Fibroblast of skin of right biceps (primary cell): Measurements from ENCODE around the gene RGS9BP.
"Not testable (repeated sequence)": the region's sequence is repeated elsewhere in the genome, so short reads cannot be mapped to it uniquely, and the experiment has no call there.

Experiments used
- DNase-seq: peaks from one replicate; pipeline ENCODE4 v3.0.0-alpha.2; 2013

Gene RGS9BP

GRCh38 chr19:32672841-32673240, 2.8 kb upstream of the RGS9BP start:
- no peak for DNase-seq

- no peak for DNase-seq
Measured at GRCh38 chr19:32673573-32673972, 2.1 kb upstream of the RGS9BP start.

DNA sequence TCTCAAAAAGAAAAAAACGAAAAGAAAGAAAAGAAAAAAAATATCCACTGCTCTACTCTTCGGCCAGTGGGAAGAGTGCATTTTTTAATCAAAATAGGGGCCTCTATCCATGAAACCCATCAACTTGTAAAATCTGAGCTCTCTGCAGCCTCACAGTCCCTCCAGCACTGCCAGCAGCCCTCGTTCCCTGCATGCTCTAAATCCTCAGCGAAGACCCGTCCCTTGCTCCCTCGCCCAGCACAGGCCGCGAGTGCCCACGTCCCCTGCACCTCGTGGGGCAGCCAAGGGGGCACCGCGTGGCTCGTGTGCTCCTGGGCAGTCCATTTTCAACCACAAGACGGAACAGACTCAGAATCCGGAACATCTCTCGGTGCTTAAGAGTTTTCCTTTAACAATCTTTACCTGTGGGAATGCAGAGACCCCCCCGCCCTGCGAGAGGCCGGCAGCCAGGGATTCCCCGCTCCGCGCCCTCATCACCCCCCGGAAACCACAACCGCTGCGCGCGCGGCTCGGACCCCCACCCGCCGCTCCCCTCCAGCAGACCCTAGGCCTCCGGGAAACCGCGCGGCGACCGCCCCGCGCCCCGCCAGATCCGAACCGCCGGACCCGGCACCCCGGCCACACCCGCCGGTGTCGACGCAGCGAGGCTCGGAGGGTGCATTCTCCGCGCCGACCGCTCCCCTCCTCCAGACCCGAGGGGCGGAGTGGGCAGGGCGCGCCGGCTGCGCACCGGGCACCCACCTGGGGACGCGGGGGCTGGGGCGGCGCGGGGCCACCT, 1.3 kb upstream of the RGS9BP start:
- no peak for DNase-seq

GRCh38 chr19:32674931-32675719, 523 bp upstream of the RGS9BP start, which contains the start of gene ANKRD27:
Gene ANKRD27, minus strand, starts transcription at chr19:32675180. Its CDS starts 16,165 bp downstream, at chr19:32659015.
- DNase-seq = peak; percentile 97

DNA sequence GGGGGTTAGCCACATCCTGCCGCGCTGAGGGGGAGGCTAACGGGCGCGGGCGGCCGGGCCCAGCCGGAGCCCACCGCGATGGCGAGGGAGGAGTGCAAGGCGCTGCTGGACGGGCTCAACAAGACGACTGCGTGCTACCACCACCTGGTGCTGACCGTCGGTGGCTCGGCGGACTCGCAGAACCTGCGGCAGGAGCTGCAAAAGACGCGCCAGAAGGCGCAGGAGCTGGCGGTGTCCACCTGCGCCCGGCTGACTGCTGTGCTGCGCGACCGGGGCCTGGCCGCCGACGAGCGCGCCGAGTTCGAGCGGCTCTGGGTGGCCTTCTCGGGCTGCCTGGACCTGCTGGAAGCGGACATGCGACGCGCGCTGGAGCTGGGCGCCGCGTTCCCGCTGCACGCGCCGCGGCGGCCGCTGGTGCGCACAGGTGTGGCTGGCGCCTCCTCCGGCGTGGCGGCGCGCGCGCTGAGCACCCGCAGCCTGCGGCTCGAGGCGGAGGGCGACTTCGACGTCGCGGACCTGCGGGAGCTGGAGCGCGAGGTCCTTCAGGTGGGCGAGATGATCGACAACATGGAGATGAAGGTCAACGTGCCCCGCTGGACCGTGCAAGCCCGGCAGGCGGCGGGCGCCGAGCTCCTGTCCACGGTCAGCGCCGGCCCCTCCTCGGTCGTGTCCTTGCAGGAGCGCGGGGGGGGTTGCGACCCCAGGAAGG, 692 bp downstream of the RGS9BP start:
- DNase-seq = no peak

GRCh38 chr19:32676895-32677359, 1.3 kb downstream of the RGS9BP start:
- no peak for DNase-seq

GRCh38 chr19:32677657-32678056, 2.0 kb downstream of the RGS9BP start:
- no peak for DNase-seq

GRCh38 chr19:32680986-32681385, 5.3 kb downstream of the RGS9BP start:
- no peak for DNase-seq

GRCh38 chr19:32682317-32682716, 6.7 kb downstream of the RGS9BP start:
- DNase-seq = no peak

DNA sequence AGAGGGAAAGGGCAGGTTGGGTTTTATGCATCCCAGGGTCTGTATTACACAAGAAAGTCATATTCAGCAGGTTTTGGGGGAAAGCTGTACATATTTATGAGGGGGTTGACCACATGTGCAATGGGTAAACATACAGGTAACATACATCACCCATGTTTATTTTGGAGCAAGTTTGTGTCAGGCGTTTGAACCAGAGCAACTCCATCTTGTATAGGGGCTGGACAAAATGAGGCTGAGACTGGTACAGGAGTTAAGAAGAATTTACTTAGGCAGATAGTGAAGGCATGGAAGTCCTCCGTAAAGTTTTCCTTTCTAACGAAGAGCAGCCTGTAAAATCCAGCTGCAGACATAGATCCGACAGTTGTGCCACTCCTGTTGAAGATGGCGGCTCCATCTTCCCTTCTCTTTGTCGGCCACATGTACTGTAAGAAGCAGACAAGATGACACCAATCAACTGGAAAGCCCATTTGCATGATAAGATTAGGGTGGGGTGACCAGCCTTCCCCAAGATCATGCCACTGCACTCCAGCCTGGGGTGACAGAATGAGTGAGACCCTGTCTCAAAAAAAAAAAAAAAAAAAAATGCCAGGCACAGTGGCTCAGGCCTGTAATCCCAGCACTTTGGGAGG, 11.3 kb downstream of the RGS9BP start:
- DNase-seq = no peak

DNA sequence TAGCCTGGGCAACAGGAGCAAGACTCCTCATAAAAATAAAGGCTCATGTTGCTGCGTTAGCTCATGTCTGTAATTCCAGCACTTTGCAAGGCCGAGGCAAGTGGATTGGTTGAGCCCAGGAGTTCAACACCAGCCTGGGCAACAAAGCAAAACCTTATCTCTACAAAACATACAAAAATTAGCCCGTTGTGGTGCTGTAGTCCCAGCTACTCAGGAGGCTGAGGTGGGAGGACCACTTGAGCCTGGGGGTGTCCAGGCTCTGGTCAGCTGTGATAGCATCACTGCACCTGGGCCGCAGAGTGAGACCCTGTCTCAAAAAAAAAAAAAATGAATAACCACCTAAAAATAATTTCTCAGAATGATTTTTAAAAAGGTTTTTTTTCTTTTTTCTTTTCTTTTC, 12.0 kb downstream of the RGS9BP start:
- DNase-seq = no peak

- no peak for DNase-seq
Measured at GRCh38 chr19:32688311-32688710, 12.7 kb downstream of the RGS9BP start.

DNA sequence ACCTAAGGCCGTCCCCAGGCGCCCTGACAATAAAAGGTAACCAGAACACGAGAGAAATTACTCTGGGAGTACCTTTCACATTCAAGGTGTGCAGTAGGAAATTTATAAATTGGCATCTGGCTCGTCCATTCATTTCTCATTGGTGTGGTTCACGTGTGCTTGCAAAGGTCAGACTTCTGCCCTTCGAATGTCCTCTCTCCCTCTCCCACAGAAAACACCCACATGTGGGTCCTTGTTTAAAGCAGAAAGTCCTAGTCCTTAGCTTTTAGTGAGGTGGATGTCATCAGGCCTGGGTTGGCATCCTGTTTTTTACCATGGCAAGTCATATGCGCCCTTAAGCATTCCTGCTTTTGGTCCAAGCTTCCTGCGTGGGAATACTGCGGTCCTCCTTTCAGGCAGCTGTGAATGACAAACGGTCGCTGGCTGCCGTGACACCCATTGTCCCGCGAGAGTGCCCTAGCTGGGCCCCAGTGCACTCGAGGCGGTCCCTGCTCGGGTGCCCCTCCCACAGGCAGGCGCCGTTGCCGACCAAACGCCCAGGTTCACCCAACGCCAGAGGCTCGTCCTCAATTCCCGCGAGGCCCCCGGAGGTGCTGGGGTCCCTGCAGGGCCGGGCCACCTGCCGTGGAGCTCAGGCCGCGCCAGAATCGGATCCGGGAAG, 15.8 kb downstream of the RGS9BP start, which contains the start of gene NUDT19:
NUDT19 (plus strand) TSS at position 531 of the 661 bp plus-strand sequence. CDS start 140 bp downstream, outside the sequence.
- peak; percentile 87 for DNase-seq

- peak; percentile 66 for DNase-seq
Measured at GRCh38 chr19:32691952-32692726, 16.5 kb downstream of the RGS9BP start.

- DNase-seq = no peak
Measured at GRCh38 chr19:32692727-32693061, 17.0 kb downstream of the RGS9BP start.

- DNase-seq = peak; percentile 14
Measured at GRCh38 chr19:32693151-32694108, 17.8 kb downstream of the RGS9BP start.

GRCh38 chr19:32694316-32694715, 18.7 kb downstream of the RGS9BP start:
- not testable (repeated sequence) for DNase-seq

DNA sequence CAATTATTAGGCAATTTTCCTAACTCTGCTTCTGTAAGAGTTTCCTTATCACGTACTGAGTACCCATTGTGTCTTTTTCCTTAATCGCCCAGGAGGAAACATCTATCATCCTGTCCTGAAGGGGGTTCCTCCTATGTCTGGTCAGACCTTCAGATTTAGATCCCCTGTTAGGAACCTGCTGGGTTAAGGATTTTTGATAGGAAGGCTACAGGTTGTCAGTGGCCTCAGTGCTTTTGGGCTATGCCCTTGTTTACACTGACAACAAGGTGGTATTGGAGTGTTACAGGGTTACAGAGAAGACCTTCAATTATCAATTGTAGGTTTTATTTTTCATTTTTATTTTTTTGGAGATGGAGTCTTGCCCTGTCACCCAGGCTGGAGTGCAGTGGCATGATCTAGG, 19.2 kb downstream of the RGS9BP start:
- DNase-seq = not testable (repeated sequence)

DNA sequence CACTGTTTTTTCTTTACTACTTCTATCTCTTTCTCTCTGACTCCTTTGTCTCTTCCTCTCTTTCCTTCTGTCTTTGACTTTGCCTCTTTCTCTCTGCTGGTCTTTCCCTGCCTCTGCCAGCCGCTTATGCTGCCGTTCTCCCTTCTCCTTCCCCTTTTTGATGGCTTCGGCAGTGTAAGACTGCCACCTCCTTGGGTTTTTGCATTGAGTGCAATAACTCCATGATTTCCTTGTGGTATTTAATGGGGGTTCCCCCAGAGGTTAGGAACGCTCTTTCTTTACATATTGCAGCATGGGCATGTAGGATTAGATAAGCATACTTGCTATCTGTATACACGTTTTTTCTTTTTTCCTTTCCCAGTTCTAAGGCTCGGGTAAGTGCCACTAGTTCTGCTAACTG, 19.9 kb downstream of the RGS9BP start:
- DNase-seq = not testable (repeated sequence)

DNA sequence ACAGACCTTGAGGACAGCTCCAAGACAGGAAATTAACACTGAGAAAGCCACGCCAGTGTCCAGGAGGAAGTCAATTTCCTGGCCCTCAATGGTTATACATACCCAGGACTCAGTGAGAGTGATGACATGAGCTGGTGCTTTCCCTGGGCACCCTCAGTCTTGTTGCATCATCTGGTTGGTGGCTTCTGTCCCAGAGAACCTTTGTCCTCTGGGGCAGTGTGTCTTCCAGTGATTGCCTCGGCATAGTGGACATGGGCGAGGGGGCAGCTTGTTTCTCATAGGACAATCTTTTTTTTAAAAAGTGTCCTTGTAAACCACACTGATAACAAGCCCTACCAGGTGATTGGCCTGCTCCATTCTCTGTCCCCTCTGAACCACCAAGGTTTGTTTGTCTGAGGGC, 21.1 kb downstream of the RGS9BP start:
- not testable (repeated sequence) for DNase-seq
